Tibial artery (tissue), 4 donors: ENCODE results near the gene HTT.

Source experiments
- DNase-seq, 2 donors: peaks; one replicate each; pipeline ENCODE4 v3.0.0-alpha.2; 2019
- H3K27ac ChIP-seq, 2 donors: fragments of 200-600 bp; sonication (generic) in 1 of 2; 1 replicate in 1 of 2; 2 replicates in 1 of 2; pipeline ENCODE4 v1.5.1; 2018 to 2019; ENCODE audit warnings: mild to moderate bottlenecking in 1 of 2
- H3K27me3 ChIP-seq, 2 donors: fragments of 200-600 bp; sonication (generic) in 1 of 2; one replicate each; pipeline versions ENCODE4 v1.5.1 to v1.6.0; 2016 to 2019
- H3K36me3 ChIP-seq, 3 donors: fragments of 200-600 bp; sonication (generic) in 2 of 3; one replicate each; pipeline ENCODE4 v1.5.1; 2016 to 2019; ENCODE audit warnings: mild to moderate bottlenecking in 2 of 3
- H3K4me1 ChIP-seq, 4 donors: fragments of 200-600 bp; sonication (generic) in 2 of 4; 1 replicate in 3 of 4; 2 replicates in 1 of 4; pipeline ENCODE4 v1.5.1; 2016 to 2019
- H3K4me3 ChIP-seq, 2 donors: fragments of 200-600 bp; sonication (generic) in 1 of 2; 1 replicate in 1 of 2; 2 replicates in 1 of 2; pipeline ENCODE4 v1.5.1; 2018 to 2019; ENCODE audit warnings: mild to moderate bottlenecking in 2 of 2
- H3K9me3 ChIP-seq, 3 donors: fragments of 200-600 bp; sonication (generic) in 1 of 3; one replicate each; pipeline ENCODE4 v1.5.1; 2016 to 2019
- CTCF ChIP-seq, 2 experiments: fragments of 200-600 bp in 1 of 2; fragments of 450-650 bp in 1 of 2; IDR thresholded peaks; one replicate each; pipeline ENCODE4 v1.5.1; 2017 to 2019; ENCODE audit warnings: antibody characterized with exemption in 2 of 2, mild to moderate bottlenecking in 1 of 2, moderate library complexity in 1 of 2
- intact Hi-C: fragments of 100-400 bp; cut with DNase I; formaldehyde crosslinking; loops from one replicate; pipeline ENCODE4 v1.15.0; 2023; ENCODE audit warnings: low total_unique reads

HTT gene

GRCh38 chr4:3287271-3287971 is 212.9 kb downstream of the HTT start:
- DNase-seq, result peak in 1 of 2 donors; percentile 6

GRCh38 chr4:3287972-3288570 is 213.6 kb downstream of the HTT start:
- Histone ChIP-seq H3K36me3 (no peaks in the 10 kb centered on the region), H3K4me3 (no peak overlapping the region), H3K4me1 (peaks cover 0 to 29% (median 9%) of the 10 kb centered on the region in 4 donors), H3K9me3 (no peaks in the 10 kb centered on the region), H3K27ac (no peak overlapping the region), H3K27me3 (peaks cover 0 to 49% of the 10 kb centered on the region in 2 donors)
- no peak for TF ChIP-seq CTCF (IDR thresholded peaks at IDR 0.05)
- DNase-seq, result peak in 1 of 2 donors; percentile 60
- intact Hi-C loops, result no loop called here

More at GRCh38 chr4:3287271-3287971, 212.9 kb downstream of the HTT start:
- intact Hi-C loops, result no loop called here
- H3K9me3 ChIP-seq, result no peaks in the 10 kb centered on the region
- H3K4me3 ChIP-seq, result no peak overlapping the region
- H3K27ac ChIP-seq, result no peak overlapping the region
- H3K4me1 ChIP-seq, result peaks cover 0 to 29% (median 9%) of the 10 kb centered on the region in 4 donors
- TF ChIP-seq CTCF (IDR thresholded peaks at IDR 0.05), result no peak
- H3K27me3 ChIP-seq, result peaks cover 0 to 49% of the 10 kb centered on the region in 2 donors
- no peaks in the 10 kb centered on the region for H3K36me3 ChIP-seq

GRCh38 chr4:3288571-3289094 is 214.2 kb downstream of the HTT start:
- intact Hi-C loops, result no loop called here
- DNase-seq, result peak in 1 of 2 donors; percentile 55
- H3K4me1 ChIP-seq, result peaks cover 0 to 32% (median 12%) of the 10 kb centered on the region in 4 donors
- H3K36me3 ChIP-seq, result no peaks in the 10 kb centered on the region
- H3K27ac ChIP-seq, result no peak overlapping the region
- no peak overlapping the region for H3K4me3 ChIP-seq
- H3K27me3 ChIP-seq, result peaks cover 0 to 45% of the 10 kb centered on the region in 2 donors
- H3K9me3 ChIP-seq, result no peaks in the 10 kb centered on the region
- TF ChIP-seq CTCF (IDR thresholded peaks at IDR 0.05), result no peak

GRCh38 chr4:3290476-3290875 is 216.0 kb downstream of the HTT start:
- H3K27ac ChIP-seq, result no peak overlapping the region
- TF ChIP-seq CTCF (IDR thresholded peaks at IDR 0.05), result no peak
- intact Hi-C loops, result no loop called here
- H3K36me3 ChIP-seq, result no peaks in the 10 kb centered on the region
- H3K4me3 ChIP-seq, result no peak overlapping the region
- no peaks in the 10 kb centered on the region for H3K9me3 ChIP-seq
- DNase-seq, result peak in 1 of 2 donors; percentile 58
- peaks cover 0 to 29% of the 10 kb centered on the region in 2 donors for H3K27me3 ChIP-seq
- peaks cover 0 to 36% (median 17%) of the 10 kb centered on the region in 4 donors for H3K4me1 ChIP-seq

GRCh38 chr4:3290889-3291321 is 216.4 kb downstream of the HTT start:
- TF ChIP-seq CTCF (IDR thresholded peaks at IDR 0.05), result no peak
- peak overlapping the region in 1 of 2 donors; percentile 96 for H3K27ac ChIP-seq
- H3K4me1 ChIP-seq, result peaks cover 0 to 31% (median 17%) of the 10 kb centered on the region in 4 donors
- intact Hi-C loops, result no loop called here
- H3K27me3 ChIP-seq, result peaks cover 0 to 25% of the 10 kb centered on the region in 2 donors
- no peaks in the 10 kb centered on the region for H3K9me3 ChIP-seq
- DNase-seq, result peak in 1 of 2 donors; percentile 58
- H3K4me3 ChIP-seq, result no peak overlapping the region
- no peaks in the 10 kb centered on the region for H3K36me3 ChIP-seq
